WI38 (cell line): ENCODE measurements around the gene HSD17B14.

Experiments used
- H3K4me3 ChIP-seq: 2 replicates; pipeline ENCODE4 v1.5.1; 2011; ENCODE audit warnings: low read depth, mild to moderate bottlenecking, control low read depth, low read length
- CTCF ChIP-seq: IDR thresholded peaks from 2 replicates; pipeline ENCODE4 v1.5.1; 2012; ENCODE audit warnings: low read depth, mild to moderate bottlenecking, control low read depth, low read length

HSD17B14 gene

GRCh38 chr19:48821633-48822032 lies 14.7 kb downstream of the HSD17B14 start:
- TF ChIP-seq CTCF = no peak
- no peak overlapping the region for H3K4me3 ChIP-seq

- TF ChIP-seq CTCF = no peak
- H3K4me3 ChIP-seq = no peak overlapping the region
Measured at GRCh38 chr19:48819366-48819816, 16.9 kb downstream of the HSD17B14 start.

GRCh38 chr19:48818234-48818820 lies 18.0 kb downstream of the HSD17B14 start:
- H3K4me3 ChIP-seq = no peak overlapping the region
- no peak for TF ChIP-seq CTCF

- no peak for TF ChIP-seq CTCF
- no peak overlapping the region for H3K4me3 ChIP-seq
Measured at GRCh38 chr19:48817585-48818124, 18.6 kb downstream of the HSD17B14 start.

GRCh38 chr19:48815870-48816501 lies 20.3 kb downstream of the HSD17B14 start:
- no peak overlapping the region for H3K4me3 ChIP-seq
- TF ChIP-seq CTCF = no peak

GRCh38 chr19:48814895-48815294 lies 21.4 kb downstream of the HSD17B14 start:
- no peak for TF ChIP-seq CTCF

More at GRCh38 chr19:48814895-48815294, 21.4 kb downstream of the HSD17B14 start:
- H3K4me3 ChIP-seq = no peak overlapping the region
